ENCODE results near the gene HOXA5.
A peak's percentile ranks its signal among the peaks of the same experiment; 100 is the strongest.

The HOXA5 gene

DNA sequence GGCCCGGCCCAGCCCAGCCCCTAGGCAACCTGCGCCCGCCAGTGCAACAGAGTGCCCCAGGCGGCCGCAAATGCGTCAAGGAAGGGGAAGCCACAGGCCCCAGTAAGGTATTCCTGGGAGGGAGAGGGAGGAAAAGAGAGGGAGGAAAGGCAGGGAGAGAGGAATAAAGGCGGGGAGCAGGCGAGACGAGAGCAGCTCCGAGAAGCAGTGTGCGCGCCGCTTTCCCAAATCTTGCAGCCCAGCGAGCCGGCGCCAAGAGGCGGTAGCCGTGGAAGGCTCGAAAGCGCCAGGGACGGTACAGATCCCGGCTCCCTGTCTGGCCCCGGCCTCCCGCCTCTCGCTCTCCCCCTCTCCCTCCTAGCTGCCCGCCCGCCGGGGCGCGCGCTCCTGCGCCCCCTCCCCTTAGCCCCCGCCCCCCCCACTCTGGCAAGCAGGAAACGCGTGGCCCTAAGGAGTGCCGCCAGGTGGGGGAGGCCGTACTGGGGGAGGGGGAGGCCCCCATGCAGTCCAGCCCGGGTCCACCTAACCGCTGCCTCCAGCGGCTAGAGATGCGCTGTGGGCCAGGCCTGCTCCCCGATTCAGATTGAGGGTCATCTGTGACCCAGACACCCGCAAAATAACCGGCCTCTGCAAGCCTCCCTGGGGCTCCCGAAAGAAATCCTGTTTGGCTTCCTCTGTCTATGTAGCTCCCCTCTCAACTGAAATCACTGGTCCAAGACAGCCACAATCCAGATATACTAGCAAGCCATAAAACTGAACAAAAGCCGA is 26.4 kb upstream of the HOXA5 start (continued):
- TF ChIP-seq, protein P1, sequence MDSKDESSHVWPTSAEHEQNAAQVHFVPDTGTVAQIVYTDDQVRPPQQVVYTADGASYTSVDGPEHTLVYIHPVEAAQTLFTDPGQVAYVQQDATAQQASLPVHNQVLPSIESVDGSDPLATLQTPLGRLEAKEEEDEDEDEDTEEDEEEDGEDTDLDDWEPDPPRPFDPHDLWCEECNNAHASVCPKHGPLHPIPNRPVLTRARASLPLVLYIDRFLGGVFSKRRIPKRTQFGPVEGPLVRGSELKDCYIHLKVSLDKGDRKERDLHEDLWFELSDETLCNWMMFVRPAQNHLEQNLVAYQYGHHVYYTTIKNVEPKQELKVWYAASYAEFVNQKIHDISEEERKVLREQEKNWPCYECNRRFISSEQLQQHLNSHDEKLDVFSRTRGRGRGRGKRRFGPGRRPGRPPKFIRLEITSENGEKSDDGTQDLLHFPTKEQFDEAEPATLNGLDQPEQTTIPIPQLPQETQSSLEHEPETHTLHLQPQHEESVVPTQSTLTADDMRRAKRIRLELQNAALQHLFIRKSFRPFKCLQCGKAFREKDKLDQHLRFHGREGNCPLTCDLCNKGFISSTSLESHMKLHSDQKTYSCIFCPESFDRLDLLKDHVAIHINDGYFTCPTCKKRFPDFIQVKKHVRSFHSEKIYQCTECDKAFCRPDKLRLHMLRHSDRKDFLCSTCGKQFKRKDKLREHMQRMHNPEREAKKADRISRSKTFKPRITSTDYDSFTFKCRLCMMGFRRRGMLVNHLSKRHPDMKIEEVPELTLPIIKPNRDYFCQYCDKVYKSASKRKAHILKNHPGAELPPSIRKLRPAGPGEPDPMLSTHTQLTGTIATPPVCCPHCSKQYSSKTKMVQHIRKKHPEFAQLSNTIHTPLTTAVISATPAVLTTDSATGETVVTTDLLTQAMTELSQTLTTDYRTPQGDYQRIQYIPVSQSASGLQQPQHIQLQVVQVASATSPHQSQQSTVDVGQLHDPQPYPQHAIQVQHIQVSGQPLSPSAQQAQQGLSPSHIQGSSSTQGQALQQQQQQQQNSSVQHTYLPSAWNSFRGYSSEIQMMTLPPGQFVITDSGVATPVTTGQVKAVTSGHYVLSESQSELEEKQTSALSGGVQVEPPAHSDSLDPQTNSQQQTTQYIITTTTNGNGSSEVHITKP (tag by site-specific recombination; IDR thresholded peaks at IDR 0.05) = peak; percentile 72; the same call in 1 of the 2 replicates
- TF ChIP-seq ZNF837 (tag by site-specific recombination; IDR thresholded peaks at IDR 0.05) (no peak), ZNF600 (tag by site-specific recombination; IDR thresholded peaks at IDR 0.05) (no peak), ATF2 (tag by site-specific recombination; IDR thresholded peaks at IDR 0.05; ENCODE audit: low read depth) (no peak), ZBTB17 (tag by site-specific recombination; IDR thresholded peaks at IDR 0.05) (peak; percentile 53; the same call in 1 of the 2 replicates), ZNF704 (tag by site-specific recombination; IDR thresholded peaks at IDR 0.05) (no peak), ZBTB6 (tag by site-specific recombination; IDR thresholded peaks at IDR 0.05) (no peak), ZNF23 (tag by site-specific recombination; IDR thresholded peaks at IDR 0.05; ENCODE audit: borderline replicate concordance) (no peak), ZNF37A (tag by site-specific recombination; IDR thresholded peaks at IDR 0.05) (no peak), OSR2 (tag by site-specific recombination; IDR thresholded peaks at IDR 0.05) (no peak), REPIN1 (tag by site-specific recombination; IDR thresholded peaks at IDR 0.05; ENCODE audit: low read depth) (no peak), ZNF623 (tag by site-specific recombination; IDR thresholded peaks at IDR 0.05) (no peak), OVOL3 (tag by site-specific recombination; IDR thresholded peaks at IDR 0.05) (no peak), GLI4 (tag by site-specific recombination; IDR thresholded peaks at IDR 0.05) (no peak), ZNF624 (tag by site-specific recombination; IDR thresholded peaks at IDR 0.05) (no peak), PRDM1 (tag by site-specific recombination; IDR thresholded peaks at IDR 0.05) (no peak), ZNF138 (tag by site-specific recombination; IDR thresholded peaks at IDR 0.05; ENCODE audit: borderline replicate concordance) (no peak), MZF1 (tag by site-specific recombination; IDR thresholded peaks at IDR 0.05; ENCODE audit: borderline replicate concordance) (no peak), ZNF274 (IDR thresholded peaks at IDR 0.05; ENCODE audit: low read length) (no peak), ZNF274 (tag by site-specific recombination; IDR thresholded peaks at IDR 0.05; ENCODE audit: borderline replicate concordance) (no peak), ZEB2 (tag by site-specific recombination; IDR thresholded peaks at IDR 0.05) (no peak; the same call in 1 of the 2 replicates), ZNF366 (tag by site-specific recombination; conservative IDR thresholded peaks at IDR 0.05) (peak; percentile 70), KLF10 (tag by site-specific recombination; IDR thresholded peaks at IDR 0.05) (no peak), ZNF148 (tag by site-specific recombination; IDR thresholded peaks at IDR 0.05; ENCODE audit: borderline replicate concordance) (no peak), ZNF510 (tag by site-specific recombination; IDR thresholded peaks at IDR 0.05; ENCODE audit: insufficient replicate concordance) (no peak), ZNF549 (tag by site-specific recombination; IDR thresholded peaks at IDR 0.05) (no peak), ZSCAN23 (tag by site-specific recombination; IDR thresholded peaks at IDR 0.05) (no peak), ZBTB20 (tag by site-specific recombination; IDR thresholded peaks at IDR 0.05) (no peak), WT1 (tag by site-specific recombination; IDR thresholded peaks at IDR 0.05) (peak; percentile 74)
- TF ChIP-seq, protein P2, sequence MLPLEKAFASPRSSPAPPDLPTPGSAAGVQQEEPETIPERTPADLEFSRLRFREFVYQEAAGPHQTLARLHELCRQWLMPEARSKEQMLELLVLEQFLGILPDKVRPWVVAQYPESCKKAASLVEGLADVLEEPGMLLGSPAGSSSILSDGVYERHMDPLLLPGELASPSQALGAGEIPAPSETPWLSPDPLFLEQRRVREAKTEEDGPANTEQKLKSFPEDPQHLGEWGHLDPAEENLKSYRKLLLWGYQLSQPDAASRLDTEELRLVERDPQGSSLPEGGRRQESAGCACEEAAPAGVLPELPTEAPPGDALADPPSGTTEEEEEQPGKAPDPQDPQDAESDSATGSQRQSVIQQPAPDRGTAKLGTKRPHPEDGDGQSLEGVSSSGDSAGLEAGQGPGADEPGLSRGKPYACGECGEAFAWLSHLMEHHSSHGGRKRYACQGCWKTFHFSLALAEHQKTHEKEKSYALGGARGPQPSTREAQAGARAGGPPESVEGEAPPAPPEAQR (tag by site-specific recombination; IDR thresholded peaks at IDR 0.05) = no peak
